OCI-LY7 (cell line): Measurements from ENCODE around the gene ART1. TPM values are rescaled to one million over a fixed set of nuclear protein-coding genes. Genes with fewer than 3 reads are reported as not detected.

ENCODE experiments used
- BruUV-seq: library from RNA; stranded (reverse); fragments of 400-500 nt; replicated peaks from 2 replicates; lab custom pipeline; 2021; lab: Mats Ljungman, UMichigan
- CTCF ChIA-PET: fragments of 300-600 bp; sonication (Branson Sonifier 250); formaldehyde crosslinking; loops from one replicate; lab custom pipeline; 2022; ENCODE audit warnings: antibody characterized with exemption; ENCODE audit not compliant: unreplicated experiment; lab: Charles Lee
- POLR2A ChIA-PET: fragments of 300-600 bp; sonication (Branson Sonifier 250); formaldehyde crosslinking; loops from one replicate; lab custom pipeline; 2022; ENCODE audit warnings: antibody characterized with exemption; lab: Charles Lee
- DNase-seq: peaks from one replicate; pipeline ENCODE4 v3.0.0-alpha.2; 2015; ENCODE audit warnings: low spot score
- H2AFZ ChIP-seq: fragments of 200-600 bp; sonication (generic), shearing (Covaris generic); 2 replicates; pipeline ENCODE4 v1.6.1; 2014; ENCODE audit warnings: mild to moderate bottlenecking, antibody characterized with exemption, low read length, moderate library complexity
- H3K27ac ChIP-seq: fragments of 200-600 bp; sonication (generic); 2 replicates; pipeline ENCODE4 v1.5.1; 2014; ENCODE audit warnings: mixed run types, low read depth, mild to moderate bottlenecking, moderate library complexity, low read length, inconsistent platforms; ENCODE audit not compliant: poor library complexity, severe bottlenecking
- H3K36me3 ChIP-seq: fragments of 200-600 bp; sonication (generic); 2 replicates; pipeline ENCODE4 v1.6.1; 2014; ENCODE audit warnings: mild to moderate bottlenecking, antibody characterized with exemption, low read length, moderate library complexity, mixed read lengths; ENCODE audit not compliant: insufficient read depth
- H3K4me1 ChIP-seq: fragments of 200-600 bp; sonication (generic); 2 replicates; pipeline ENCODE4 v1.5.1; 2014; ENCODE audit warnings: mild to moderate bottlenecking, low read length; ENCODE audit not compliant: insufficient read depth, poor library complexity, severe bottlenecking
- H3K4me2 ChIP-seq: fragments of 200-600 bp; sonication (generic); 2 replicates; pipeline ENCODE4 v1.6.1; 2014; ENCODE audit warnings: mild to moderate bottlenecking, low read length
- H3K4me3 ChIP-seq: fragments of 200-600 bp; sonication (generic); 2 replicates; pipeline ENCODE4 v1.5.1; 2014; ENCODE audit warnings: mild to moderate bottlenecking, low read depth, low read length; ENCODE audit not compliant: poor library complexity, severe bottlenecking
- H3K79me2 ChIP-seq: fragments of 200-600 bp; sonication (generic); 2 replicates; pipeline ENCODE4 v1.6.1; 2016; ENCODE audit warnings: low read depth, mild to moderate bottlenecking, low read length, moderate library complexity, mixed read lengths; ENCODE audit not compliant: insufficient read depth
- H3K9me2 ChIP-seq: fragments of 200-600 bp; sonication (generic); 2 replicates; pipeline ENCODE4 v1.6.1; 2016; ENCODE audit warnings: mild to moderate bottlenecking, low read length, mixed read lengths; ENCODE audit not compliant: insufficient read depth
- H3K9me3 ChIP-seq: fragments of 200-600 bp; sonication (generic); 2 replicates; pipeline ENCODE4 v1.6.1; 2014; ENCODE audit warnings: mild to moderate bottlenecking, mixed run types, low read length, mixed read lengths
- H4K20me1 ChIP-seq: fragments of 200-600 bp; sonication (generic); 2 replicates; pipeline ENCODE4 v1.6.1; 2014; ENCODE audit warnings: mild to moderate bottlenecking, antibody characterized with exemption, low read length, moderate library complexity, mixed read lengths; ENCODE audit not compliant: insufficient read depth
- EZH2phosphoT487 ChIP-seq: fragments of 200-600 bp; sonication (generic); IDR thresholded peaks from 2 replicates; pipeline ENCODE4 v1.6.1; 2018; ENCODE audit warnings: low read depth, borderline replicate concordance, mild to moderate bottlenecking, mixed run types, antibody characterized with exemption, low read length, moderate library complexity, mixed read lengths
- intact Hi-C: fragments of 100-400 bp; cut with micrococcal nuclease; formaldehyde crosslinking; loops from one replicate; pipeline ENCODE4 v1.10.0; 2022; ENCODE audit not compliant: unreplicated experiment
- total RNA-seq, 2 experiments: library from RNA; depleted of rRNA in 1 of 2; stranded (reverse); fragments of >200 nt in 1 of 2; shearing (Covaris generic) in 1 of 2; gene quantifications; 2 replicates each; pipeline ENCODE4 v1.2.3, GENCODE V29; 2014 to 2022
- TF ChIP-seq, protein P1 (sequence below): fragments of 200-600 bp; sonication (generic); conservative IDR thresholded peaks from 2 replicates; pipeline ENCODE4 v1.5.1; 2014; ENCODE audit warnings: mild to moderate bottlenecking, antibody characterized with exemption, low read length, moderate library complexity, mixed read lengths

Gene ART1
- total RNA-seq, 2 experiments from 2014 or later, result not detected

DNA sequence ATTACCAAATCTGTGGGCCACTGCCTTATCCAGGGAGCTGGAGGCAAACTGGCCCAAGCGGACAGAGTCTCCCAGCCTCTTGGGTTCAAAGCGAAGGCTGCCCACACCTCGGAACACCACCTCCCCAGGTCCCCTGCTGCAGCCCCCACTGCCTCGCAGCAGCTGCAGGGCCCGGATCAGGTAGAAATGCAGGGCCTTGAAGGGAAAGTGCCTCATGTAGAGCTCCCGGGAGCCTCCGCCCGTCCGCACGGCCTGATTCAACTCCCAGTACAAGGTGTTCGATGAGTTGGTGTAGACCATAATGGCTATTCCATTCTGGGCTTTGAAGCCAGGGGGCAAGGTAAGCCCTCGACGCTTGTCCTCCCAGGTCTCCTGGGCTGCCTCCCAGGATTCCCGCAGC lies 5.1 kb upstream of the ART1 start:
- no TSS peak for BruUV-seq
- CTCF ChIA-PET, result no interaction called here

GRCh38 chr11:3641191-3641590 lies 3.7 kb upstream of the ART1 start:
- no peak overlapping the region for H3K4me2 ChIP-seq

More for the DNA sequence above, 5.1 kb upstream of the ART1 start:
- TF ChIP-seq EZH2phosphoT487, result no peak
- TF ChIP-seq, protein P1, sequence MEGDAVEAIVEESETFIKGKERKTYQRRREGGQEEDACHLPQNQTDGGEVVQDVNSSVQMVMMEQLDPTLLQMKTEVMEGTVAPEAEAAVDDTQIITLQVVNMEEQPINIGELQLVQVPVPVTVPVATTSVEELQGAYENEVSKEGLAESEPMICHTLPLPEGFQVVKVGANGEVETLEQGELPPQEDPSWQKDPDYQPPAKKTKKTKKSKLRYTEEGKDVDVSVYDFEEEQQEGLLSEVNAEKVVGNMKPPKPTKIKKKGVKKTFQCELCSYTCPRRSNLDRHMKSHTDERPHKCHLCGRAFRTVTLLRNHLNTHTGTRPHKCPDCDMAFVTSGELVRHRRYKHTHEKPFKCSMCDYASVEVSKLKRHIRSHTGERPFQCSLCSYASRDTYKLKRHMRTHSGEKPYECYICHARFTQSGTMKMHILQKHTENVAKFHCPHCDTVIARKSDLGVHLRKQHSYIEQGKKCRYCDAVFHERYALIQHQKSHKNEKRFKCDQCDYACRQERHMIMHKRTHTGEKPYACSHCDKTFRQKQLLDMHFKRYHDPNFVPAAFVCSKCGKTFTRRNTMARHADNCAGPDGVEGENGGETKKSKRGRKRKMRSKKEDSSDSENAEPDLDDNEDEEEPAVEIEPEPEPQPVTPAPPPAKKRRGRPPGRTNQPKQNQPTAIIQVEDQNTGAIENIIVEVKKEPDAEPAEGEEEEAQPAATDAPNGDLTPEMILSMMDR, result no peak
- H3K4me3 ChIP-seq, result no peak overlapping the region
- no peaks in the 10 kb centered on the region for H3K9me3 ChIP-seq
- DNase-seq, result no peak
- no peaks in the 10 kb centered on the region for H4K20me1 ChIP-seq
- H3K4me1 ChIP-seq, result no peaks in the 10 kb centered on the region
- H3K9me2 ChIP-seq, result no peaks in the 10 kb centered on the region
- no peak overlapping the region for H2AFZ ChIP-seq
- H3K36me3 ChIP-seq, result no peaks in the 10 kb centered on the region
- H3K79me2 ChIP-seq, result no peaks in the 10 kb centered on the region
- H3K27ac ChIP-seq, result no peak overlapping the region
- intact Hi-C loops, result no loop called here
- POLR2A ChIA-PET, result no interaction called here
- no peak overlapping the region for H3K4me2 ChIP-seq

DNA sequence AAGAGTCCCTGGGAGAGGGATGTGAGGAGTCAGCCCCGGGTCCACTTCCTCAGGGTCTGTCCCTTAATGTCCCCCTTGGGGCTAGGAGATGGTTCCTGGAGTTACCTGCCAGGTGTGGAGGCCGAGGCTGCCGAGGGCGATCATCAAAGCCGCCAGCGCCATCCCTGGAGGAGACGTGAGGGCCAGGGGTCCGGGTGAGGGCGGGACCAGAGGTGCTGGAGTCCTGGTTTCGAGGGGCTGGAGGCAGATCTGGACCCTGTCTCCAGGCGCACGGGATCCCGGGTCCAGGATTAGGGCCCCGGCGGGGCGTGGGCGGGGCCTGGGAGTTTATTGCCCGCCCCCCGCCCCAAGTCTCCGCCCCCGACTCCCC lies 3.2 kb upstream of the ART1 start, which contains the start of gene ART5:
Gene ART5, minus strand, starts transcription at position 292 of the 370 bp plus-strand sequence. Its CDS starts 130 bp downstream, at position 162.
- intact Hi-C loops, result no loop called here
- H3K4me2 ChIP-seq, result no peak within 1 kb of the TSS
- H3K79me2 ChIP-seq, result no peaks in the 10 kb centered on the region
- DNase-seq, result no peak
- no peak for TF ChIP-seq EZH2phosphoT487
- TF ChIP-seq, protein P1, result no peak
- H3K4me1 ChIP-seq, result no peaks in the 10 kb centered on the region
- H2AFZ ChIP-seq, result no peak within 1 kb of the TSS
- no peaks in the 10 kb centered on the region for H3K36me3 ChIP-seq
- ChIA-PET POLR2A (no interaction called here), CTCF (no interaction called here)
- H3K4me3 ChIP-seq, result no peak within 1 kb of the TSS
- no TSS peak for BruUV-seq
- no peak within 1 kb of the TSS for H3K27ac ChIP-seq
- no peaks in the 10 kb centered on the region for H3K9me2 ChIP-seq
- no peaks in the 10 kb centered on the region for H3K9me3 ChIP-seq
- H4K20me1 ChIP-seq, result no peaks in the 10 kb centered on the region

More at GRCh38 chr11:3641191-3641590, 3.7 kb upstream of the ART1 start:
- no peaks in the 10 kb centered on the region for H3K9me2 ChIP-seq
- no peaks in the 10 kb centered on the region for H3K9me3 ChIP-seq
- TF ChIP-seq, protein P1, result no peak
- TF ChIP-seq EZH2phosphoT487, result no peak
- no peaks in the 10 kb centered on the region for H3K36me3 ChIP-seq
- BruUV-seq, result no TSS peak
- intact Hi-C loops, result no loop called here
- no peaks in the 10 kb centered on the region for H4K20me1 ChIP-seq
- H3K4me1 ChIP-seq, result no peaks in the 10 kb centered on the region
- POLR2A ChIA-PET, result no interaction called here
- H3K79me2 ChIP-seq, result no peaks in the 10 kb centered on the region
- H3K27ac ChIP-seq, result no peak overlapping the region
- CTCF ChIA-PET, result no interaction called here
- no peak for DNase-seq
- no peak overlapping the region for H3K4me3 ChIP-seq
- no peak overlapping the region for H2AFZ ChIP-seq
